Ecto neural progenitor cell (in vitro differentiated cells): ENCODE data around the gene KRT6B.

ENCODE experiments used
- DNase-seq: peaks from one replicate; pipeline ENCODE4 v3.0.0-alpha.2; 2018; ENCODE audit warnings: low spot score

Gene KRT6B

DNA sequence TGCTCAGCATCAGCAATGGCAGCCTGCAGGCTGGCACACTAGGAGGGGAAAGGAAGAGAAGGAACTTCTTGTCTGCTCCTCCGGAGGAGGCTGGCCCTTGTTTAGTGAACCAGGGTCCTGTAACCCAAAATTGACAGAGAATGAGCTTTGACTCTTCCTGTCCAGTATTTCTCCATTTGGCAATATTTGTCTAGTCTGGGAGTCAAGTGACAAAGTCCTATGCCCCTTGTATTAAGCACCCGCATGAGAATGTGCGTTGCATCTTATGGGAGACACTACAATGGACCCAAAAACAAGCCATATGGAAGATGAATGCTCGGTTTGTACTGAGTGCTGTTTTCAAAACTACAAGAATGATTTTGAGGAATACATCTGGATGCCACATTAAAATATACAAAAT lies 17.9 kb upstream of the KRT6B start:
- DNase-seq = no peak

GRCh38 chr12:52464897-52465296 lies 13.0 kb upstream of the KRT6B start:
- no peak for DNase-seq

DNA sequence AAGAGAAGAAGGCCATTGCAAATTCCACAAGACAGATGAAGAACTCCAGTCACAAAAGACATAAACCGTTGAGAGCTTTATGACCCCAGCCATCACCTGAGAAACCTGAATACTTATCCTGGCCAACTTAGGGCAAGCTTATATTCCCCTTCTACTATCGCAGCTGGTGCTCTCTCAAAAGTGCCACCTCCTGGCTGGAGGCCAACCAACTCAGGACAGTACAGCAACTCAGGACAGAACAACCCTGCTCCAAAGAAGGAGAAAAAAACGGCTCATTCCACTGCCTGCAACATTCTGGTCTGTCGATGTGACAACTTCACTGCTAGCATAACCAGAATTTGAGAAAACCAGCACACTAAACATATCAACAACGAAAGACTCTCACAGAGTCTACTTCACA lies 9.7 kb upstream of the KRT6B start:
- DNase-seq = no peak

DNA sequence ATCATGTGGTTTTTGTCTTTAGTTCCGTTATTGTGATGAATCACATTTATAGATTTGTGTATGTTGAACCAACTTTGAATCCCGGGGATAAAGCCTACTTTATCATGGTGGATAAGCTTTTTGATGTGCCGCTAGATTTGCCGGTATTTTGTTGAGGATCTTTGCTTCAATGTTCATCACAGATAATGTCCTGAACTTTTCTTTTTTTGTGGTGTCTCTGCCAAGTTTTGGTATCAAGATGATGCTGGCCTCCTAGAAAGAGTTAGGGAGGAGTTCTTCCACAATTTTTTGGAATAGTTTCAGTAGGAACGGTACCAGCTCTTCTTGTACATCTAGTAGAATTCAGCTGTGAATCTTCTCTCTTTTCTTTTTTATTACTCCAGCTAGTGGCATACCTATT lies 6.9 kb upstream of the KRT6B start:
- no peak for DNase-seq

DNA sequence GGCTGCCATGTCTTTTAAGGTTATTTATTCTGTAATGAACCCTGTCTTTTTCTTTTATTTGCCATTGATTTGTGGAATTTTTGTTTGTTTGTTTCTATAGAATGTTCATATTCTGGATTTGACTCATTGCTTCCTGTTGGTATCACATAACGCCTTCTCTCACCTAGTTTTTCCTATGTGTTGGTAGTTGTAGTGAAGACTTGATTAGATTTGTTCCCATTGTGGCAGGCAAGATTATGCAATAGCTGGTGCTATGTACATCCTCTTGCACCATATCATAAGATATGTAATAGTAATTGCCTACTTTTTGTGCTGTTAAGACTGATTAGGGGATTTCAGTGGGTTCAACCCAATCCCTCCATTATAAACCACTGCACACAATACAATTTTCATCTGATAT lies 3.9 kb upstream of the KRT6B start:
- DNase-seq = no peak

- no peak for DNase-seq
Observed at GRCh38 chr12:52454411-52455201, 2.7 kb upstream of the KRT6B start.

- no peak for DNase-seq
Observed at GRCh38 chr12:52448228-52448627, 3.7 kb downstream of the KRT6B start.

- DNase-seq = peak; percentile 28
Observed at GRCh38 chr12:52447196-52447595, 4.8 kb downstream of the KRT6B start.

DNA sequence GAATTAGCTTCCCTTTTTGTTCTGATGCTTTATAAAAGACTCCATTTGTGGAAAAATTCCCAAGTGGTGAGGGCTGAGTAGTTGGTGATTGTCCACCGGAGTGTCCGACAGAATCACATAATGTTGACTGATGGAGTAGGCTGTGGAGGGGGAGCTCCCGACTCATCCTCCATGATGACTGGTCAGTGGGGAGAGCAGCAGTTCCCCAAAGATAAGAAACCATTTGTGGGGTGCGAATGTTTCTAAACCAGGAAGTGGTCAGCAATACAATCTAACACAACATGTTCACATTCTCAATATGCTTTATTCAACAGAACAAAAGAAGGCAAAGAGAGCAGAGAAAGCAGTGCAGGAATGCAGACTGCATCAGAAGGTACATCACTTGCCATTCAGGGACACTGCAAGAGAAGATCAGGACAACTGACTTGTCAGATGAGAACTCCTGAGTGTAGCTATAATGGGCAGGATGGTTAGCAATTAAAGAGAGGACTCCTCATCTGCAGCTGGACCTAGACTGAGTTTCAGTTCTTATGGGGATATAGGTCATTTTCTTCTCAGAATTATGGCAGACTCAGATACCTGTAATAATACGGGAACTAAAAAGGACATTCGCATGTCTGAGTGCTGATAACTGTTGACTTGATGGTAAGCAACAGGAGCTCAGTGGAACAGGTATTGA lies 5.4 kb downstream of the KRT6B start:
- no peak for DNase-seq

DNA sequence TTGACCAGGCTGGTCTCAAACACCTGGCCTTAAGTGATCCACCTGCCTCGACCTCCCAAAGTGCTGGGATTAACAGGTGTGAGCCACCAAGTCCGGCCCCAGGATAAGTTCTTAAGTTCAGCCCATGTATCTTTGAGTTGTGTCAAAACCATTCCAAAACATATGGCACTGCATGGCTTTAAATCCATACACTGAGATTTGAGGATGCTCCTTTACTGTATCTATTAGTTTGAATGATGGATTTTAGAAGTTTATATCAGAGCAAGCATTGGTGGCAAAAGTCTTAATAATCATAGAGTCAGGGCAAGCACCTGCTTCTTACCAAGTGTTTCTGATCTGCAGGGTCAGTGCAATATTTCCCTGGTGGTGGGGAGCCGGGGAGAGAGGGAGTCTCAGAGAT lies 6.1 kb downstream of the KRT6B start:
- no peak for DNase-seq

- DNase-seq = no peak
Observed at GRCh38 chr12:52444647-52445595, 7.0 kb downstream of the KRT6B start.

DNA sequence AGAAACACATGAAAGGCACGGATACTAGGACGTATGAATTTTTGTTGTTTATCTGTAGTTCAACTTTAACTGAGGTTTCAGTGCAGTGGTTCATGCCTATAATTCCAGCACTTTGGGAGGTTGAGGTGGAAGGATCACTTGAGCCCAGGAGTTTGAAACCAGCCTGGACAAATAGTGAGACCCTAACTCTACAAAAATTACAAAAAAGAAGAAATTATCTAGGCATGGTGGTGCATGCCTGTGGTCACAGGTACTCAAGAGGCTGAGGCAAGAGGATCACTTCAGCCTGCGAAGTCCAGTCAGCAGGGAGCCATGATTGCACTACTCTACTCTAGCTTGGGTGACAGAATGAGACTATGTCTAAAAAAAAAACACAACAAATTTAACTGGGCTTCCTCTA lies 8.0 kb downstream of the KRT6B start:
- no peak for DNase-seq

- DNase-seq = peak; percentile 74
Observed at GRCh38 chr12:52442600-52443061, 9.3 kb downstream of the KRT6B start.

GRCh38 chr12:52441320-52441911 lies 10.5 kb downstream of the KRT6B start:
- no peak for DNase-seq

DNA sequence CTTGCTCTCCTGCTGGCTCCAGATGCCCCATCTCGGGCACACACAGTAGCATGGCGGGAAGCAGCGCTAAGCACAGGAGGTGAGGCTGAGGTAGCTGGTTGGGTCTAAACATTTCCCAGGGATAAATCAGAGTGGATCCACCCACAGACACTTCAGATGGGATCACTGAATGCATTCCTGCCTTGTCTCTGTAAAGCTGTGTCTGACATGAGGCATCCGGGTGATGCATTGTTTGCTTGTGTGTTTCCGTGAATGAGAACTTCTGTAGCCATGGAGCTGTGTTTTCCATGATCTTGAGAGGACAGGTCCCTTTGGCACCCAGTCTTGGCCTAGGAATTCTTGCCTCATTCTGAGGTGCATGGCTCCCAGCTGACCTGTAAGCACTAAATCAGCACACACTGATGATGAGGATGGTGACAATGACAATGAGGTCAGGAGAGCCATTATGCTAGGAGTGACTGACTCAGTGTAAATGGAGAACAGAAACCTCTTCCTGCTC lies 11.1 kb downstream of the KRT6B start:
- no peak for DNase-seq

DNA sequence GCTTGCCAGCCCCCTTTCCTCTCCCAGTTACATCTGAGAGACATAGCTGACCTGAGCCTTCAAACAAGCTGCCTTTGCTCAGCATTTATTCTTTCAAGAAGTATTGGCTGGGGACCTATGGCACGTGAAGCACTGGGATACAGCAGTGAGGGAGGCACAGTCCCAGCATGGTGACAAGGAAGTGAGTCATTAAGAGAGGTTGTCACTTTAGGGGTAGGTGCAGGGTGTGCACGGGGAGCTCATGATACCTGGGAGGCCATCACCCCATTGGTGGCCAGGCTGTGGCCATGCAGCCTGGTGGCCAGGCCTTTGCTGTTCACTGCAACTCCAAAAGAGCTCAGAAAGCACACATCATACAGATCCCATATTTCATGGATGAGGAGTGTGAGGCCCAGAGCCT lies 12.1 kb downstream of the KRT6B start:
- DNase-seq = no peak

GRCh38 chr12:52439420-52439819 lies 12.5 kb downstream of the KRT6B start:
- peak; percentile 41 for DNase-seq

GRCh38 chr12:52438305-52439301 lies 13.3 kb downstream of the KRT6B start:
- peak; percentile 37 for DNase-seq

GRCh38 chr12:52437508-52437907 lies 14.4 kb downstream of the KRT6B start:
- peak; percentile 45 for DNase-seq

- peak; percentile 47 for DNase-seq
Observed at GRCh38 chr12:52436828-52437474, 15.0 kb downstream of the KRT6B start.
